Glomerular visceral epithelial cell (primary cell): Measurements from ENCODE around the gene ARL13B.
"Not testable (repeated sequence)": the region's sequence is repeated elsewhere in the genome, so short reads cannot be mapped to it uniquely, and the experiment has no call there.

ENCODE experiments used
- DNase-seq: peaks from one replicate; pipeline ENCODE4 v3.0.0-alpha.2; 2016; ENCODE audit errors: extremely low spot score

Gene ARL13B

DNA sequence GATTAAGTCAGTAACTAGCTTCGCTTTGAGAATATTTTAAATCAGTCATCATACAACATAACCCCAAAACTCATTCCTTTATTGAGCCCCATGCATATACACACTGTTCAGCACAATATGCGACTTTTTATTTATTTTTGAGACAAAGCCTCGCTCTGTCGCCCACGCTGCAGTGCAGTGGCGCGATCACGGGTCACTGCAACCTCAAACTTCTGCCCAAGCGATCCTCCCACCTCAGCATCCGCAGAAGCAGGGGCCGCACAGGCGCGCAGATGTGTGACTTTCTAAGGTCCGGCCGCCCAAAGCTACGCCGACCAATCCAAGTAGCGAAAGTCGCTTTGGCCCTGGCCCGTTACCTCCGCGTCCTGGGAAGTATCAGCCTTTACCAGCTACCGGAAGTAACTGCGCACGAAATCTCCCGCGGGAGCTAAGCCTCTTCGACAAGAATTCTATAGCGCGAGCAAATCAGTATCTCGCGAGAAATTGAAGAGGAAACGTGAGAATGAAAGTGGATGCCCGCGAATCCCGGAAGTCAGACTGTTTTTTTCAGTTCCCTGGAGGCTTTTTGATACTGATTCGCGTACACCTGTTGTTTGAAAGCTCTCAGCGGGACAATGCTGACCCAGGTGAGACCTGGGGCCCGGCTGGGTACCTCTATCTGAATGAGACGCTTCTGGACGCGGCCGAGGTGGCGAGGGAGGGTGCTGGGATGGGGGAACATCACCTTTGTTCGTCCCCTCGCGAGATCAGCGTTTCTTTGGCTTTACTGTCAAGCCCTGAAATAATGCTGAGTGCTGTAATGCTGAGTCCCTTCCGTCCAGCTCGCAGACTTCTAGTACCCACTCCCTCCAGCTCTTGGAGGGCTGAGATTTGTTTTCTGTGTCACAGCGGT, 82.8 kb downstream of the ARL13B start, which contains the start of the genes DHFR2 and NSUN3:
TSS of gene DHFR2 (minus strand) at position 404 of the 892 bp plus-strand sequence. CDS start 1,405 bp downstream, outside the sequence.
TSS of gene NSUN3 (plus strand) at position 549 of the 892 bp plus-strand sequence. CDS start at position 615, 66 bp downstream.
- peak; percentile 97 for DNase-seq

DNA sequence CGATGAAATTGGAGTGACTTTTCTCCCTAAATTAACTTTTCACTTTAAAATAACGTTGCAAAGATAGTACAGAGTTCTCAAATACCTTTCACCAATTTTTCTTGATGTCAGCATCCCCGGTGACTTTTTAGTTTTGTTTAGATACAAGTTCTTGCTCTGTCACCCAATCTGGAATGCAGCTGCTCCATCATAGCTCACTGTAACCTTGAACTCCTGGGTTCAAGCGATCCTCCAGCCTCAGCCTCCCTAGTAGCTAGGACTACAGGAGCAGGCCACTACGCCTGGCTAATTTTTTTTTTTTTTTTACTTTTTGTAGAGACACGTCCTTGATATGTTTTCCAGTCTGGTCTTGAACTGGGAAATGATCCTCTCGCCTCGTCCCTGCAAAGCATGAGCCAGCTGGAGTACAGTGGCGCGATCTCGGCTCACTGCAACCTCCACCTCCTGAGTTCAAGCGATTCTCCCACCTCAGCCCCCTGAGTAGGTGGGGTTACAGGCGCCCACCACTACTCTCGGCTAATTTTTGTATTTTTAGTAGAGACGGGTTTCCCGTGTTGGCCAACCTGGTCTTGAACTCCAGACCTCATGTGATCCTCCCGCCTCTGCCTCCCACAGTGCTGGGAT, 83.7 kb downstream of the ARL13B start:
- DNase-seq, result no peak

DNA sequence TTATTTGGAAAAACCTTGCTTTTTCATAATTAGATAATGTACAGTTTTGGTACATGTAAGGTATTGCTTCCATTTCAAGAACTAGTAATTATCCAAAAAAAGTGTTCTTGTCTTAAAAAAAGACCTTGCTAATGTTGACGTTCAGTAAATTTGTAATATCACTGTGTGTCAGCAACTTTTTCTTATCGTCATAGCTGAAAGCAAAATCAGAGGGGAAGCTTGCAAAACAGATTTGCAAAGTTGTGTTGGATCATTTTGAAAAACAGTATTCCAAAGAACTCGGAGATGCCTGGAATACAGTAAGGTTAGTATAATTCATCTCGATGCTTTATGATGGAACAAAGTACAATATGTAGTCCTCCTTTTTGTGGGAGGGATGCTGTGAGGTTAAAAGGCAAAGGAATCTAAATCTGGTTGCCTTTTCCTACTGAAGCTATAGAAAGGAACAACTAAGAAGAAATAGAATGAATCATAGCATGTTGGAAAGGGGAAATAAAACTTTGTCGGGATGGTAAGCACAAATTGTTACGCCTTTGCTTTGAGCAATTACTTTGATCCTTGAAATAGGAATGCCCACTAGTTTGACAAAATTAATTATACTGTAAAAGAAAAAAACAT, 84.4 kb downstream of the ARL13B start:
- no peak for DNase-seq

DNA sequence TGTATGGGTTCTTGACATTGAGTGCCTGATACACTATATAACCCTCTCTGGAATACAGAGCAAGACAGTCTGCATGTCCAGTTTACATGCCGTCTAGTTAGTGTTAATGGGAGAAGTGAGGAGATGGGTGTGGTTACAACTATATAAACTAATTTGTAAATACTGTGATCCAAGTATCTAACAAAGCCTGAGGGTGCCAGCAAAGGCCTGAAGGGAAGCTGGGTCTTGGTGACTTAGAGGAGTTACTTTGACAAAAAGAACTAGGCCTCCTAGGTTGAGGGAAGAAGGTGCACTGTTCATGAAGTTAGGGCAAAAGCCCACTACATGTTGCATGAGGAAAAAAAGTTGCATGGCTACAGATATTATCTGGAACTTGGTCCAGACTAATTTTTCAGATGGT, 85.2 kb downstream of the ARL13B start:
- DNase-seq, result no peak

DNA sequence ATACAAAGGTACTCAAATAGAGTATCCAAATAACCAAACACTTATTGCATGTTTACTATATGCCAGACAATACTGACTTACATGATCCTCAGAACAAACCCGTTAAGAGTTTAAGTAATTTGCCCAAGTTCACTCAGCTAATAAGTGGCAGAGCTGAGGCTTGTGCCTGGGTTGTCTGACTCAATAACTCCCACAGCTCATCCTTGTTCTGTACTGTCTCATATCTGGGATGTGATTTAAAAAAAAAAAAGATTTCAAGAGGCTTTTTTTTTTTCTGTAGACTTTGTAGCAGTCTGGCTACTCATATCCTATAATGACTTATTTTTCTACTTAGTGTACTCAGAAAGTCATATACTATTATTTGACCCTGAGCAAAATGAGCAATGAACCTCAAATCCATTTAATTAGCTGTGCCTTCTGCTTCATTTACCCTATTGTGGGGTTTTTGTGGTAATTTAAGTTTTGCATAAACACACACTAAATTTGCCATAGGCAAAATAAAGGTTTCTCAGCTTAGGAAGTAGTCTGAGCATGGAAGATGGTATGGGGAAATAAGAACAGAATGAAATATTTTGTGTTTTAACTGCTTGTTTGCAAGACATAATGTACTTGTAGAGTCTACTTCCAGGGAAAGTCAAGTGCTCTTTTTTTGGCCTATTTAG, 86.0 kb downstream of the ARL13B start:
- DNase-seq, result no peak

DNA sequence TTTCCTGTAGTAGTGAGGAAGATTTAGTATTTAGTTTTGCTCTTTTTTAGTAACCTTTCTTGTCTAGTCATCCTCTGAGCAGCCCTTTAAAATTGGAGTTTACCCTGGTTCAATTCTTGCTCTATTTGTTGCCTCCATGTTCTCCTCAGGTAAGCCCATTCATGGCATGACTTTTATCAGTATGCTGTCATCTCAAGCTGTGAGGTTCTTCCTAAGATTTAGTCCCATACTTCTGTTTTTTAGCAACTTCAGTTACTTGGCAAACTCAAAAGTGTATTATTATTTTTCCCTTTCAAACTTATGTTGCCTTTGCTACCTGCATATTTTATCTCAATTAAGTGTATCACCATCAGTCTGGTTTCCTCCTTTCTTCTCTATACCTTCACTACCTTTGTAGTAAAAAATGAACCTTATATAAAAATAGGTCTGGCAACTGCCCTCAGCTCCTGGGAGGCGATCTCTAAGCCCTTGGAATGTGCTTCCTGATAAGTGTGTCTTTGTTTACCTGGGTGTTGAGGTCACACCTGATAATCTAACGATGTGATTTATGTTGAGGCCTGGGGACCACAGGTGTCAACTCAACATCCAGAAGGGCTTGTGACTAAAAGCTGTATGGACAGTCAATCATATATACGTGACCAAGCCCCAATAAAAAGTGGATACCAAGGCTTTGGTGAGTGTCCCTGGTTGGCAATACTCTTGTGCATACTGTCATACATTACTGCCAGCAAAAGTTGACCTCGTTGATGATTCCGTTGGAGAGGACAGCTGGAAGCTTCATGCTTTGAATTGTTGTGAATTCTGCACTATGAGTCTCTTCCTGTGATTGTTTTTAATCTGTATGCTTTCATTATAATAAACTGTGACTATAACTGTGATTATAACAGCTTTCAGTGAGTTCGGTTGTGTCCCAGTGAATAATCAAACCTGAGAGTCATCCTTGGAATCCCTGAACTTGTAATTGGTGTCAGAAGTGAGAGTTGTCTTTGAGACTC, 86.8 kb downstream of the ARL13B start:
- no peak for DNase-seq

DNA sequence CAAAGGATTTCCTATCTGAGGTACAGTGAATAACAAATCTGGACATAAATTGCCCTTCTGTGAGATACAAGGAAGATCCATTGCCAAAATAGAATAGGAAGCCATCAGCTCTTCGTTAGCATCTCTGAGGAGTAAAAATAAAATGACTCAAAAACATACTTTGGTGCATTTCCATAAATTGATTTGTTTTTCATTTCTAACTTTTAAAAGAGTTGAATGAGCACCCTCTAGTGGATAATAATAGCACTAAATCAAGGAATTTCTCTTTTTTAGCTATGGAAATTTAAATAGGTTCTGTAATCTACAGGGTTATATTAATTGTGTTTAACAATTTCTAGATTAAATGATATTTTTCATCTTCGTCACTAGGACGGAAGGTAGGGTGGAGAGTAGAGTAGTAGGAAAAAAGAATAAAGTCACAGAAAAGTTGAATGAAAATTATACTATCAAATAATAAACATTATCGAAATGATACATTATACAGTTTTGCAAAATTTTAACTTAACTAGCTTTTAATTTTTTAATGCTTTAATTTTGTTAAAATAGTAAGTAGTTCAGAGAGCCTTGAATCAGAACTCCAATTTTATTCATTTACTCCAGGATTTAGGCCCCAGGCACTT, 89.3 kb downstream of the ARL13B start:
- DNase-seq, result no peak

DNA sequence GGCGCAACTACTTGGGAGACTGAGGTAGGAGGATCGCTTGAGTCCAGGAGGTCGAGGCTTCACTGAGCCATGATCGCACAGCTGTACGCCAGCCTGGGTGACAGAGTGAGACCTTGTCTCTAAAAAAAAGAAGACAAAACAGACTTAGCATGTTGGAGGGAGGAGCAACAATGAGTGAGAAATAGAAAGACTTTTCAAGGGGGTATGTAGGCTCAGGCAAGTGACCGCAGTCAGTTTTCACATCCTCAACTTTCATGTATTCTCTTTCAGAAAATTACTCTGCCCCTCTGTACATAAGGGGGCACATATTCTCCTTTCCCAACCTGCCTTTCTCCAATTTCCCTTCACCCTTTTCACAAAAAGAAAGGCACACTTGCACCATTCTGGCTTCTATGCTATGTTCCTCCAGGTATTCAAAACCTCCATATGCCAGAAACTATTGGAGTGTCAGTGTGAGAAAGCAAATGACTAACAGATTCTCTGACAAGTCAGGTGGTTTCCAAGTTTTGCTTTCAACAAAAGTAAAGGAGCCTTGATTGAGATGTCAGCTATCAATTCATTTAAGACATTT, 90.5 kb downstream of the ARL13B start:
- DNase-seq, result no peak

DNA sequence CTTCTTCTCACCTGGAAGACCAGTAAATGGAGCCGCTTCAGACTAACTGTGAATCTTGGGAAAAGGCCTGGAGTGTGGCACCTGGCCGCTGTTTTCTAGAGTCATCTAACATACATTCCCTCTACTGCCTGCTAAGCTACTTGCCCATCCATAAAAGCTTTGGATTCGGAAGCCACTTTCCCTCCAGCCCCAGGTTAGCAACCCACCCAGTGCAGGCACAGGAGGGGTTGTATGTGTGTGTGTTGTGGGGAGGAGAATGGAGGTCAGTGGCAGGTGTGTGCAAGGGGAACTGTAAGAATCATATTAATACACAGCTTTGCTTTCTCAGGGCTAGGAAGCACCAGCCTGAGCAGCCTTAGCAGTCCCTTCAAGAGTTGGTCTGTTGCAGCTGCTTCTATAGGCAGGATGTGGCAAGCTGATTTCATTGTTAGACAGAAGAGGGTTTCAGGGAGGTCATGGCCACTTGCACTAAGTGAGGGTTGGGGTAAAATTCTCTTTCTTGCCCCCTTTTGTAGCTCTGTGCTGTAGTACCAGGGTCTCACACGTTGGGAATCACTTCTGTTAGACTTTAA, 91.8 kb downstream of the ARL13B start:
- DNase-seq, result no peak

DNA sequence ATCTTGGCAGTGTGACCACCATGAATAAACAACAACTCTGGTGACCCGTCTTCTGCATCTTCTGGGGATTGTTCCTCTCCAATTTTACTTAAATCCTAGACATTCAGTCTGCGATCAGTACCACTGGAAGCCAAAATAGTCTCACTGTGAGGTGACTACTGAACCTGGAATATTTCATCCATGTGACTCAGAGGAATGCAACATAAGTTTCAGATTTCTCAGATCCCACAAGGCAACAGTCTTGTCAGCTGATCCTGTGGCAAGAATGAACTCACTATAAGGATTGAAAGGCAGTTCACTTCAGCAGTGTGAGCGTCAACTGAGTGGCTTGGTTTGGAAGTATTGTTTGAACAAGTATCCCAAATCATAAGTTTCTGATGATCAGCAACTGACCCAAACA, 96.1 kb downstream of the ARL13B start:
- DNase-seq, result peak; percentile 14

DNA sequence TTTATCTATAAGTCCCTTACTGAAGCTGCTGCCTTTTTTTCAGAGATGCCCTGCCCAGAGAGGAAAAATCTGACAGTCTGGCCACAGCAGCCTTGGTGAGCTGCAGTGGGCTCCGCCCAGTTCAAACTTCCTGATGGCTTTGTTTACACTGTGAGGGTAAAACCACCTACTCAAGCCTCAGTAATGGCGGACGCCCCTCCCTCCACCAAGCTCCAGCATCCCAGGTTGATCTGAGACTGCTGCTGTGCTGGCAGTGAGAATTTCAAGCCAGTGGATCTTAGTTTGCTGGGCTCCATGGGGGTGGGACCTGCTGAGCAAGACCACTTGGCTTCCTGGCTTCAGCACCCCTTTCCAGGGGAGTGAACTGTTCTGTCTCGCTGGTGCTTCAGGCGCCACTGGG, 100.6 kb downstream of the ARL13B start:
- not testable (repeated sequence) for DNase-seq

DNA sequence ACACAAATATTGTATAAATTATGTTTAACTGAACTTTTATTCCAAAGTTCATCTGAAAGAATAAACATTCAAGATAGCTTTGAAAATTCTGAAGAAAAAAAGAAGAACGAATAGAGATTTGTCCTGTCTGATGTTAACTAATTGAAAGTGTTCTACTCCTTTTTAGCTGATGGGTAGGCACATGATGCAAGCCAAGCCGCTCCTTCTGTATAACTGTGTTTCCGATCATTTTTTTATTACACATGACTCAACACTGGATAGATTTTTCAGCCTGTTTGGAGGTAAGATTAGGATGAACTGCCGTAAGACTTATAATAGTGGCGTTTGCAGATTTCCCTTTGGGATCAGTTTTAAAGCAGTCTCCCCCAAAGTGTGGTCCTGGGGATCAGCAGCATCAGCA, 101.9 kb downstream of the ARL13B start:
- DNase-seq, result no peak

DNA sequence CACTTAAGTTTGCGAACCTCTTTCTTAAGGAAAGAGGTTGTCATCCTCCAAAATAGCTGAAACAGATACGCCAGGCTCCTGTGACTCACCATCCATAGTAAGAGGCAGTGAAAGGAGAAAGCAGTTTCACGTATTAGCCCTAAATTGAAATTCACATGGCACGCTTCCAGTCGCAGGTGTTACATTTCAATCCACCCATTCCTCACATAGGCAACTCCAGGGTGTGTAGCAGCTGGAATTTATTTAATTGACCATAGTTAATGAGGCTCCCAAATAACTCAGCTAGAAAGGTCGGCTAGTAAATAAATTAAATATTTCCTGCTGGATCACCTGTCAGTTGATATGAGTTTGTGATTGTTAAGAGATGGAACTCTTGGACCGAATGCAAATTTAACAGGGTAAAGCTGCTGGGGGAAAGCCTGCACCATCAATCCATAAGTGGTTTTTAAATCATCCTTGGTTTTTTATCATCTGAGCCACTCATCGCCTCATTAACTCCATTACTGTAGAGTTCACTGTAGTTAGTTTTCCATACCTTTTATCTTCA, 102.5 kb downstream of the ARL13B start:
- no peak for DNase-seq

DNA sequence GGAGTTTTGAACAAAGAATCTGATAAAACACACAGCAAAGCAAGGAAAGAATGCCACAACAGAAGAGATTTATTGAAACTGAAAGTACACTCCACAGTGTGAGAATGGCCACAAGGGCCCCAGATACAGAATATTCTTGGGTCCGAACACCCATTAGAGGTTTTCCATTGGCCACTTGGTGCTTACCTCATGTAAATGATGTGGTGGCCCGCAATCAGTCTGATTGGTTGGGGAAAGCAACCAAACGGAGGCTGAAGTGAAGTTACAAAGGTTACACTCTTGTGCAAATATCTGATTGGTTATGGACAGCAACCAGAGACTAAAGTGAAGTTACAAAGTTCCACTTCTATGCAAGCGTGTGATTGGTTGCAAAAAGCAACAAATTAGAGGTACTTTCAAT, 103.3 kb downstream of the ARL13B start:
- no peak for DNase-seq

DNA sequence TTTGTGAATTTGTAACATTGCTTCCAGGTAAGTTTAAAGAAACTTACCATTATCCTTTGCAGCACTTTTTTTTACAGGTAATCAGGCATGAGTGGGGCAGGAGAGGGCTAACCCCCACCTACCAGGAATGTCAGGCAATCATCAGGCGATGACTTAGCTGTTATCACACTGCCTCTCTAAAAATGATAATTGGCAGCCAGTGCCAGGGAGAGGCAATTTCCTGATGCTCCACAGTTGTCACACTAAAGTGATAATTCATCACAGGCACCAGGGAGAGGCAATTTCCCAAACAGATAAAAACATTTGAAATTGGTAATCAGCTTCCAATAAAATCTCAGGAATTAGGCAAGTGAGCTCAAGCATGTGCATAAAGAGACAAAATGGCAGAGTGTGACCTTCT, 109.2 kb downstream of the ARL13B start:
- DNase-seq, result no peak

DNA sequence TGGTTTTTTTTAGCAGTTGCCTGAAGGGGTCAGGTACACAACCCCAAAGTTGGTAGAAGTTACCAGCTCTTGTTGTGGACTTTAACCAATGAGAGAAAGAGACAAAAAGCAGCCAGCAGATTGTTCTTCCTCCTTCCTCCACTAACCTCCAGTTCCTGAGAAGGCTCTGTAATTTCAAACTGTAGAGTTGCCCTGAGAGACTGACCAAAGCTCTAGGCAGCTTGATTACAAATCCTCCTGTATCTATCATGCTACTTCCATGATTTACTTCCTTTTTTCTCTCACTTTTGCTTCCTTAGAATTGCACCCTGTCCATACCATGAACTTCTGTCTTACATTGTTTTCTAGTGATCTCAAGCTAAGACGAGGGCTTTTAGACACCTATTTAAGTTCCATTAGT, 112.1 kb downstream of the ARL13B start:
- DNase-seq, result no peak

DNA sequence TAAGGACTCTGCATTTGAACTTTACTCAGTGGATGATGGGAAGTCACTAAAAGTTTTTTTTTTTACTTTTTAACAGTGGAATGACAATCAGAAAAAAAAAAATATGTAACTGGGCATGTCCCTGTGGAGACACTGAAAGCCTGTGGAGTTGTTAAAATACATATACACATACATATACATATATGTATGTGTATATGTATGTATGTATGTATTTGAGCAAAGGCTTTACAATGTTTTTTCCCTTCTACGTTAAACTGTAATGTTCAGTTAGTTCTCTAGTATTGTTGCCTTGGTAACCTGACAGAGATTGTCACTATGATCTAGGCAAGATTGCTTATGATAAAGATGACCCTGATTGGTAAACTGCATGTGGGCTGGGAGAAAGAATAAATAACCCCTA, 113.2 kb downstream of the ARL13B start:
- DNase-seq, result no peak

DNA sequence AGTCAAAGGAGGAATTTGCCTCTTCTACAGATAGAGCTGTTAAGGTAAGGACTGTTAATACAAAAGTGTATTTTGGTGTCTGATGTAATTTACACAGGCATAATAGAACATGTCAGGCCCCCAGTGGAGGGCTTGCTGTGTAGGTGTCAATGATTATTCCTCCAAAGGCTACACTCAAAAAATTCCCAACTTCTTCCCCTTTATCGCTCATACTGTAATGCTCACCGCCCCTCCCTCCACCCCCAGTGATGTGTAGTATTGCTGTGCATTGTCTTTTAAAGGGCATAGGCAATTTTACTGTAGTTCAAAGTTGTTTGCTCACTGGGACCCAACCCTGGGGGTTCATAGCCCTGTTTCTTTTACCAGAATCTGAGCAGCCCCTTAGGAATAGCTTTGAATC, 115.2 kb downstream of the ARL13B start:
- DNase-seq, result no peak

DNA sequence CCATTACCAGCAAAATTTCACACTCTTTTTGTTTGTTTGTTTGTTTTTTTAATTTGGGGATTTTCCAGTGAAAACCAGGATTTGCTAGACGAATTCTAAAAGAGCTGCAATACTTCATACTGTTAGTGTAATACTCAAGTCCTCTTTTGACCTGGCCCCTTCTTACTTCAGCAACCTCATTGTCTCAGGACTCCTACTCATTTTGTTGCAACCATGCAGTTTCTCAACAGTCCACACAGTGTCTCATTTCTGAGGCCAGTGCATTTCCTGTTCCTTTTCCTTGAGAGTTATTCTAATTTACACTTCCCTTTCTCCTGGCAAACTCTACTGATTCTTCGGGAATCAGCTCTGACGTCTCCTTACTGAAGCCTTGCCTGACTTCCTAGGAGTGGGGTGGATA, 118.5 kb downstream of the ARL13B start:
- no peak for DNase-seq
